HG03097 (cell line): Measurements from ENCODE around the gene PRKAA1.
"Not testable (repeated sequence)": the region's sequence is repeated elsewhere in the genome, so short reads cannot be mapped to it uniquely, and the experiment has no call there.

Experiments used
- ATAC-seq: cut with Tn5 transposase; IDR thresholded peaks from one replicate; pipeline ENCODE4 v1.9.1; 2021; ENCODE audit not compliant: unreplicated experiment, low FRiP score

Gene PRKAA1

DNA sequence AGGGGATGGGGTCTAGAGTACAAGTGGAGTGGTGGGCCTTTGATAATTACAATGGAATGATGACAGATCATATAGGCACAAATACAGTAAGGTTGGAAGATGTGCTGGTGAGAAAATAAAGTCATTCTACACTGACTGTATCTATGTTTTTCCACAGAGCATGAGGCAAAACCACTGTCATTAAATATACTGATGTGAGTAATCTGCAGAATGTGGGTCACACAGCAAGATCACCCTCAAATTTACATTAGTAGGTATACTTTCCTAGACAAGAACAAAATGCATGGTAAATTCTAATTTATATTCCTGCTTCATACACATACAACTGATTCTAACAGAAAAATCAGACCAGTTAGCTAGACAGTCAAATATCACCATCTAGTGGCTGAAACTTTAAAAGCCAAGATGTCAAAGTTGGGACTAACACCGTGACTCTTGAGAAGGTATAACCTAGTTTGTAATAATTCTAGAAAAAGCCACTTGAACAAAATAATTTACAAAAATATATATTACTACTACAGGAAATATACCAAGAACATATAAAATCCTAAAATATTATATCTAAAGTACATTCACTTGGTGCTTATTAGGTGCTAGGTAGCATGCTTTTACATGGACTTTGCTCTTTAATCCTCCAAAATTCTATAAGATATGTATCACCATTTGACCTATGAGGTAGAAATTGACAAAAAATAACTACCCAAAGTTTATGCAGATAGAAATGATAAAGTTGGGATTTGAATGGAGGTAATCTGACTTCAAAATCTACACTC, 61.9 kb downstream of the PRKAA1 start:
- ATAC-seq: no peak

DNA sequence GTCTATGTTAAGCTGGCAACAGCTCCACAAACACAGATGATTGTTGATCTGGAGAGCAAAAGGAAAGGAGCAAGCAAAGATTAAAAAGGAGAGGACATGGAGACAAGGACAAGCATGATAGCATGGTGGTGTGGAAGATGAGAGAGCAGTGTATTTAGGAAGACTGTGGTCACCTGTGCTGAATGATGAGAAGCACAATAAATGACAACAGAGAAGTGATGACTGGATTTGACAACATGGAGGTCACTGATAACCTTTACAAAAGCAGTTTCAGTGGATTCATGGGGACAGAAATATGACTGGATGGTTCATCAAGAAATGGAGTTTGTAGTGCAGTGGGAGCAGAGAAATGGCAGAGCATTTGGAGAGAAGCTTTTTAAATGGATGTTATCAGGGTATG, 62.6 kb downstream of the PRKAA1 start:
- no peak for ATAC-seq

DNA sequence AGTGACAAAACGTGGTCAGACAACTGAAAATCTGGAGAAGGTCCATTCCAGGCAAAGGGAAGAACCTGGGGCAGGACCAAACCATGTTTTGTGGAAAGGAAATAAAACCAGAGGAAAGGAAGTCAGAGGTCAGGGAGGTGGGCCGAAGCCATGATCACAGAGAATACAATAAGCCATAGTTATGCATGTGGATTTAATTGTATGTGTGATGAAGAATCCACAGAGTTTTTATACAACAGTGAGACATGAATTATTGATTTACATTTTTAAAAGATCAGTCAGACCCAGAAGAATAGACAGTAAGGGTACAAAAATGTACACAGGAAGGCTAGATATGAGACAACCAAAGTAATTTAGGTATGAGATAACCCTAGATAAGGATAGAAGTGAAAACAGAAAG, 63.2 kb downstream of the PRKAA1 start:
- no peak for ATAC-seq

DNA sequence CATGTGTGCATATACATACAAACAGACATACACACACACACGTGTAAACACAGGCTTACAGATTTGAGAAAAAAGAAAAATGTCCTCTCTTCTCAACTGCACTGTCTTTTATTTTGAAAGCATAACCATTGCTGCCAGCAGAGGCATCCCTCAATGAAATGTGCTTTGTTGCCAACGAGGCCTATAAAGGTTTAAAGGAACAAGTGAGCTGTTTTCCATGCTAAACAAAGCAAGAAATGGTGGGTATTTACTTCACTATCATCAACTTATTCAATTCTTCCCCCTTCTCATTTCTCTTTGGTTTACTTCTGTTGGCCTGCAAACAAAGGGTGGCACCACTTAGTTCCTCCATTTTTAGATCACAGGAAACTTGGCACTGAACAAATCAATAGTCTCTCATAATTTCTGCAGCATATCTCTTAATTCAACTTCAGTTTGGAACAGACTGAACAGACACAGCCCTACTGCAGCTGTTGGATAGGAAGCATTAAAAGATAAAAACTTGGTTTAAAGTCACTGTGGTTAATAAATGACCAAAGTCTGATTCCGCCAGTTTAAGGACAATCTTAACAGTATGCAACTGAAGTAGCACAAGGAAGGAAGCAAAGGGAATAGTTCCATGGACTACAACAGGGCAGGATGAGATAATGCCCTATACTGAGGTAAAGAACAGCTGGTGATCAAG, 64.2 kb downstream of the PRKAA1 start:
- no peak for ATAC-seq

DNA sequence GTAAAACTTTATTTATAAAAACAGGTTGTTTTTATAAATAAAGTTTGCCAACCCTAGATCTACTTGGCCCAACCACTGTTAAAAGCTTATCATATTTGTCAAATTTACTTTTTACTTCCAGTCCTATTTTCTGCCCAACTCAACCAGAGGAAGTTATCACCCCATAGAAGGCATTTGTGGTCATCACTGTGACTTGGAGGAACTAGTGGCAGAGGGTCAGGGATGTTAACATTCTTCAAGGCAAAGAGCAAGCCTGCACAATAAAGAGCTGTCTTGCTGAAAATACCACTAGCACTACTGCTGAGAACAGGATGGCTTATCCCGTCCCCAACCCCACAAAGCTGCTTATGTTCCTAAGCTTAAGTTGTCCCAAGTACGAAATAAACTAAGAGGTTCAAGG, 64.7 kb downstream of the PRKAA1 start:
- ATAC-seq: no peak

DNA sequence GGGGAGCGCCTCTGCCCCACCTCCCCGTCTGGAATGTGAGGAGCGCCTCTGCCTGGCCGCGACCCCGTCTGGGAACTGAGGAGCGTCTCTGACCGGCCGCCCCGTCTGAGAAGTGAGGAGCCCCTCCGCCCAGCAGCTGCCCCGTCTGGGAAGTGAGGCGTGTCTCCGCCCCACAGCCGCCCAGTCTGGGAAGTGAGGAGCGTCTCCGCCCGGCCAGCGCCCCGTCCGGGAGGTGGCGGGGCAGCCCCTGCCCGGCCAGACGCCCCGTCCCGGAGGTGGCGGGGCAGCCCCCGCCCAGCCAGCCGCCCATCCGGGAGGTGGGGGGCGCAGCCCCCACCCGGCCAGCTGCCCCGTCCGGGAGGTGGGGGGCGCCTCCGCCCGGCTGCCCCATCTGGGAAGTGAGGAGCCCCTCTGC, 75.7 kb downstream of the PRKAA1 start:
- not testable (repeated sequence) for ATAC-seq

DNA sequence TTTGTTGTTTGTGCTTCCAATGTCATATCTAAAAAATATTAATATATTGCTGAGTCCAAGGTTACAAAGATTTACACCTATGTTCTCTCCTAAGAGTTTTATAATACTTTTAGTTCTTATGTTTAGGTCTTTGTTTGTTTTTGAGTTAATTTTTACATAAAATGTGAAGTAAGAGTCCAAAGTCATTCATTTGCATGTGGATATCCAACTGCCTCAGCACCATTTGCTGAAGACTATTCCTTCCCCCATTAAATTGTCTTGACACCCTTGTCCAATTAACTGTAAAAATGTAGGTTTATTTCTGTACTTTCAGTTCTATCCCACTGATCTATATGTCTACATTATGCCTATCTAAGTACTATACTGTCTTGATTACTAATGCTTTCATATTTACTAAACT, 78.1 kb downstream of the PRKAA1 start:
- no peak for ATAC-seq

DNA sequence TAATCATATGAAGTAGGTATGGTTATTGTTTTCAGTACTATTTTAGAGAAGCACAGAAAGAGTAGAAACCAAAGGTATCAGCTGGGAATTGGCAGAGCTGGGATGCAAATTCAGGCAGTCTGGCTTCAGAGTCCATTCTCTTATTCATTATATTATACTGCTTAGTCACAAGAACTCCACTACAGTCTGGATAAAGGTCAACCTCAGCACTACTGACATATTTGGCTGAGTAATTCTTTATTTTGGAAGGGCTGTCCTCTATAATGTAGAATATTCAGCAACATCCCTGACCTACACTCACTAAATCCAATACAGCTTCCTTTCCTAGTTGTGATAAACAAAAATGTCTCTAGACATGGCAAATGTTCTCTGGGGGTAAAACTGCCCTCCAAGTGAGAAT, 80.9 kb downstream of the PRKAA1 start:
- ATAC-seq: no peak

DNA sequence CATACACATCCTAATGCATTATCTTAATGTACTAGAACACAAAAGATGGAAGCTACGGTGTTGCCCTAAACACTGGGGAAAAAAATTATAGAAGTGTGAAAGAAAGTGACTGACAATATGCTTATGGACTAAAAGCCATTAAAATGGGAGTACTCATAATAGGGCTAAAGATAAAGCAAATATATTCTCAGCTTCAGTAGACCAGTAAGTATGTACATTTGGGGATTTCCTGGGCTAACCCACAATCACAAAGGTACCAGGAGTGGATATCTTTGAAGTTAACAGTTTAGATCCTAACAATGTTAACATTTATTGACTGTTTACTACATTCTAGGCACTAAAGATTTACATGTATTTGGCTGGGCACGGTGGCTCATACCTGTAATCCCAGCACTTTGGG, 81.6 kb downstream of the PRKAA1 start:
- no peak for ATAC-seq

DNA sequence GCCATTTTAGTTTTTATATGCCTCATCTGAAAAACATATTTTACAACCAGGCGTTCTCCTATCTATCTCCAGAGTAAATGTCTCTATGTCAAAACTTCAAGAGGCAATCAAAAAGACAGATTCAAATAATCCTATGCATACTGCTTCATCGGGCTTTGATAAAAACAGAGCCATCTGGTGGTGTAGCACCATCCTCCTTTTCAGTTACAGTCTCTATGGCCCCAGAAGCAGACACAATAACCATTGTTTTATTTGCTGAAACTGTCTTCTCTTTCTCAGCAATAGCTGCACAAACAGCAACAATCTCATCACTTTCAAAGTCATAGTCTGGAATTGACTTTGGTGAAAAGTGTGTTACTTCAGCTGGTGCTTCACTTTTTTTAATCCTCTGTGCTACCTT, 82.2 kb downstream of the PRKAA1 start:
- ATAC-seq: no peak

DNA sequence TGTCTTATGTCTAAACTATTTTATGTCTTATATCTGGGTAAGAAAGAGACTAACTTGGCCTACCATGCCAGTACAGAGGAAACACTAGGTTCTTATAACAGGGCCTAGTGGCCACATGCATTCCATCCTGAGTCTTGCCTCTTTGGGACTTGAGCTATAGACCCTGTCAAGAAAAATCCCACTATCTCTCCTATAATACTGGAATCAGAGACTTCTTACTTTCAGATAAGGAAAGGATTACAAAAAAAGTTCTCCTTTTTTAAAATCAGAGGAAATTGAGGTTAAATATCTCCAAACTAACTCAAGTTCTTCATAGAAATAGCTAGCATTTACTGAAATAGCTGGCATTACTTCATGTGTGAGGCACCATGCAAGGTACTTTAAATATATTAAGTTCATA, 84.2 kb downstream of the PRKAA1 start:
- no peak for ATAC-seq

DNA sequence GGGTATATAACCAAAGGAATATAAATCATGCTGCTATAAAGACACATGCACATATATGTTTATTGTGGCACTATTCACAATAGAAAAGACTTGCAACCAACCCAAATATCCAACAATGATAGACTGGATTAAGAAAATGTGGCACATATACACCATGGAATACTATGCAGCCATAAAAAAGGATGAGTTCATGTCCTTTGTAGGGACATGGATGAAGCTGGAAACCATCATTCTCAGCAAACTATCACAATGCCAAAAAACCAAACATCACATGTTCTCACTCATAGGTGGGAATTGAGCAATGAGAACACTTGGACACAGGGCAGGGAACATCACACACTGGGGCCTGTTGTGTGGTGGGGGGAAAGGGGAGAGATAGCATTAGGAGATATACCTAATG, 87.6 kb downstream of the PRKAA1 start:
- not testable (repeated sequence) for ATAC-seq
